OCI-LY7 (cell line): Measurements from ENCODE around the gene FLNA. TPM values are rescaled to one million over a fixed set of nuclear protein-coding genes. Genes with fewer than 3 reads are reported as not detected.

Source experiments
- BruUV-seq: library from RNA; stranded (reverse); fragments of 400-500 nt; replicated peaks from 2 replicates; lab custom pipeline; 2021; lab: Mats Ljungman, UMichigan
- CTCF ChIA-PET: fragments of 300-600 bp; sonication (Branson Sonifier 250); formaldehyde crosslinking; loops from one replicate; lab custom pipeline; 2022; ENCODE audit warnings: antibody characterized with exemption; ENCODE audit not compliant: unreplicated experiment; lab: Charles Lee
- POLR2A ChIA-PET: fragments of 300-600 bp; sonication (Branson Sonifier 250); formaldehyde crosslinking; loops from one replicate; lab custom pipeline; 2022; ENCODE audit warnings: antibody characterized with exemption; lab: Charles Lee
- DNase-seq: peaks from one replicate; pipeline ENCODE4 v3.0.0-alpha.2; 2015; ENCODE audit warnings: low spot score
- H2AFZ ChIP-seq: fragments of 200-600 bp; sonication (generic), shearing (Covaris generic); 2 replicates; pipeline ENCODE4 v1.6.1; 2014; ENCODE audit warnings: mild to moderate bottlenecking, antibody characterized with exemption, low read length, moderate library complexity
- H3K27ac ChIP-seq: fragments of 200-600 bp; sonication (generic); 2 replicates; pipeline ENCODE4 v1.5.1; 2014; ENCODE audit warnings: mixed run types, low read depth, mild to moderate bottlenecking, moderate library complexity, low read length, inconsistent platforms; ENCODE audit not compliant: poor library complexity, severe bottlenecking
- H3K36me3 ChIP-seq: fragments of 200-600 bp; sonication (generic); 2 replicates; pipeline ENCODE4 v1.6.1; 2014; ENCODE audit warnings: mild to moderate bottlenecking, antibody characterized with exemption, low read length, moderate library complexity, mixed read lengths; ENCODE audit not compliant: insufficient read depth
- H3K4me1 ChIP-seq: fragments of 200-600 bp; sonication (generic); 2 replicates; pipeline ENCODE4 v1.5.1; 2014; ENCODE audit warnings: mild to moderate bottlenecking, low read length; ENCODE audit not compliant: insufficient read depth, poor library complexity, severe bottlenecking
- H3K4me2 ChIP-seq: fragments of 200-600 bp; sonication (generic); 2 replicates; pipeline ENCODE4 v1.6.1; 2014; ENCODE audit warnings: mild to moderate bottlenecking, low read length
- H3K4me3 ChIP-seq: fragments of 200-600 bp; sonication (generic); 2 replicates; pipeline ENCODE4 v1.5.1; 2014; ENCODE audit warnings: mild to moderate bottlenecking, low read depth, low read length; ENCODE audit not compliant: poor library complexity, severe bottlenecking
- H3K79me2 ChIP-seq: fragments of 200-600 bp; sonication (generic); 2 replicates; pipeline ENCODE4 v1.6.1; 2016; ENCODE audit warnings: low read depth, mild to moderate bottlenecking, low read length, moderate library complexity, mixed read lengths; ENCODE audit not compliant: insufficient read depth
- H3K9me2 ChIP-seq: fragments of 200-600 bp; sonication (generic); 2 replicates; pipeline ENCODE4 v1.6.1; 2016; ENCODE audit warnings: mild to moderate bottlenecking, low read length, mixed read lengths; ENCODE audit not compliant: insufficient read depth
- H3K9me3 ChIP-seq: fragments of 200-600 bp; sonication (generic); 2 replicates; pipeline ENCODE4 v1.6.1; 2014; ENCODE audit warnings: mild to moderate bottlenecking, mixed run types, low read length, mixed read lengths
- H4K20me1 ChIP-seq: fragments of 200-600 bp; sonication (generic); 2 replicates; pipeline ENCODE4 v1.6.1; 2014; ENCODE audit warnings: mild to moderate bottlenecking, antibody characterized with exemption, low read length, moderate library complexity, mixed read lengths; ENCODE audit not compliant: insufficient read depth
- CTCF ChIP-seq: fragments of 200-600 bp; sonication (generic); conservative IDR thresholded peaks from 2 replicates; pipeline ENCODE4 v1.5.1; 2014; ENCODE audit warnings: mild to moderate bottlenecking, antibody characterized with exemption, low read length, moderate library complexity, mixed read lengths
- EZH2phosphoT487 ChIP-seq: fragments of 200-600 bp; sonication (generic); IDR thresholded peaks from 2 replicates; pipeline ENCODE4 v1.6.1; 2018; ENCODE audit warnings: low read depth, borderline replicate concordance, mild to moderate bottlenecking, mixed run types, antibody characterized with exemption, low read length, moderate library complexity, mixed read lengths
- intact Hi-C: fragments of 100-400 bp; cut with micrococcal nuclease; formaldehyde crosslinking; loops from one replicate; pipeline ENCODE4 v1.10.0; 2022; ENCODE audit not compliant: unreplicated experiment
- total RNA-seq, 2 experiments: library from RNA; depleted of rRNA in 1 of 2; stranded (reverse); fragments of >200 nt in 1 of 2; shearing (Covaris generic) in 1 of 2; gene quantifications; 2 replicates each; pipeline ENCODE4 v1.2.3, GENCODE V29; 2014 to 2022

The FLNA gene
- total RNA-seq, 2 experiments from 2014 or later = 78.8 to 97.7 TPM

DNA sequence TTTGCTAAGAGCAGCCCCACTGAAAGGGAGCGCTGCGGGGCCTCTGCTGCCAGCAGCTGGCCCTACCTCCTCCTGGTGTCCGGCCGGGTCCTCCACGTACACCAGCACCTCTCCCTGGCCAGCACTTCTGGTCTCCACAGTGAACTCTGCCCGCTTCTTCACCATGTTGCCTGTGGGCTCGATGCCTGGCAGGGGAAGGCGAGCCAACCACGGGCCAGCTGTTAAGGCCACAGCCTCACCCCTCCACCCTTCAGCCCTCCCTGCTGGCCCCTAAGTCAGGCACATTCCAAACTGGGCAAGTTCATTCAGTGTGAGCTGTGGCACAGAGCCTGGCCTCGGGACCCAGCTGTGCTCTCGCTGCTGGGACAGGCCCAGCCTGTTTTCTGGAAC, 7.8 kb downstream of the FLNA start:
- intact Hi-C loops = no loop called here
- Histone ChIP-seq H3K79me2 (peaks cover 16% of the 10 kb centered on the region; the same call in 1 of the 2 replicates), H3K4me3 (no peak overlapping the region), H3K36me3 (peaks cover 30% of the 10 kb centered on the region), H2AFZ (no peak overlapping the region), H3K9me3 (no peaks in the 10 kb centered on the region), H3K4me2 (no peak overlapping the region), H4K20me1 (0 out of 2 replicates have a peak, but pooled peaks cover 3% of the 10 kb centered on the region), H3K4me1 (peaks cover 12% of the 10 kb centered on the region), H3K9me2 (no peaks in the 10 kb centered on the region), H3K27ac (no peak overlapping the region)
- ChIA-PET CTCF (no interaction called here), POLR2A (no interaction called here)
- no peak for DNase-seq
- TF ChIP-seq EZH2phosphoT487 (no peak), CTCF (no peak)
- no TSS peak for BruUV-seq

DNA sequence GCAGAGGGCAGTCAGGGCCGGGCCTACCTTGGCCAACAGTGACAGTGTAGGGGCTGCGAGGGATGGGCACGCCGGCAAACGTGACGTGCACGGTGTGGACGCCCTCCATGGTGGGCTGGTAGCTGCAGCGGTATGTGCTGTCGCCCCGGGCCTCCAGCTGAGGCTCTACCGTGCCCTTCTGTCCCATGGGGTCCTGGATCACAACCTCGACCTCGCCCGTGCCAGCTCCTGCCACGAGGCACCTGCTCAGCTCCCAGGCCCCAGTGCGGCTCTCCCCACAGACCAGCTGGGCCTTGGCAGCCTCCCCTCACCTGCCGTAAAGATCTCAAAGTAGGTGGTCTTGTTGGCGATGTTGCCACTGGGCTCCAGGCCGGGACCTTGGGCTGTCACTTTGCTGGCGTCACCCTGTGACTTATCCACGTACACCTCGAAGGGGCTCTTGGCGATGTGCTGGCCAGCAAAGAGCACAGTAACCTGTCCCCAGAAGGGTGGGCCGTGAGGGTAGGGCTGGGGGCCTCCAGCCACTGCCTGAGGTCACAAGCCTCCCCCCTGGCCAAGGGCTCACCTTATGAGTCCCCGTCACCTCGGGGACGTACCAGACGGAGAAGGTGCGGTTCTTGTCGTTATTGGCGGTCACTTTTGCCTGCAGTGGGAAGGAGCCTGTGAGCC, 8.3 kb downstream of the FLNA start:
- Histone ChIP-seq H3K4me1 (peaks cover 10% of the 10 kb centered on the region), H3K9me3 (no peaks in the 10 kb centered on the region), H3K4me3 (no peak overlapping the region), H3K4me2 (no peak overlapping the region), H3K79me2 (peaks cover 16% of the 10 kb centered on the region; the same call in 1 of the 2 replicates), H4K20me1 (0 out of 2 replicates have a peak, but pooled peaks cover 3% of the 10 kb centered on the region), H3K27ac (no peak overlapping the region), H2AFZ (no peak overlapping the region), H3K9me2 (no peaks in the 10 kb centered on the region), H3K36me3 (peaks cover 35% of the 10 kb centered on the region)
- ChIA-PET CTCF (no interaction called here), POLR2A (no interaction called here)
- BruUV-seq = no TSS peak
- no peak for DNase-seq
- TF ChIP-seq EZH2phosphoT487 = no peak
- no peak for TF ChIP-seq CTCF
- intact Hi-C loops = no loop called here

GRCh38 chrX:154365052-154365600, 9.3 kb downstream of the FLNA start:
- Histone ChIP-seq H3K9me3 (no peaks in the 10 kb centered on the region), H2AFZ (no peak overlapping the region), H3K4me3 (no peak overlapping the region), H4K20me1 (0 out of 2 replicates have a peak, but pooled peaks cover 3% of the 10 kb centered on the region), H3K36me3 (peaks cover 36% of the 10 kb centered on the region), H3K27ac (no peak overlapping the region), H3K4me1 (peaks cover 10% of the 10 kb centered on the region), H3K9me2 (no peaks in the 10 kb centered on the region), H3K79me2 (peaks cover 14% of the 10 kb centered on the region; the same call in 1 of the 2 replicates), H3K4me2 (no peak overlapping the region)
- ChIA-PET CTCF (no interaction called here), POLR2A (no interaction called here)
- intact Hi-C loops = no loop called here
- DNase-seq = no peak
- BruUV-seq = no TSS peak
- TF ChIP-seq EZH2phosphoT487 (no peak), CTCF (no peak)
